IMR-90 (cell line): ENCODE data around the gene SMCO3. TPM values are rescaled to one million over a fixed set of nuclear protein-coding genes. Genes with fewer than 3 reads are reported as not detected.

Experiments
- ATAC-seq: fragments of 200-7000 bp; cut with Tn5 transposase; 2 replicates; pipeline ENCODE4 v1.9.1; 2020; ENCODE audit warnings: low read depth, mild to moderate bottlenecking, moderate library complexity
- BruUV-seq: library from RNA; stranded (reverse); fragments of 400-500 nt; replicated peaks from 2 replicates; lab custom pipeline; 2021; lab: Mats Ljungman, UMichigan
- CTCF ChIA-PET: fragments of 300-600 bp; formaldehyde crosslinking; extraction: SDS; loops from one replicate; lab custom pipeline; 2021; ENCODE audit warnings: antibody characterized with exemption; lab: Yijun Ruan, JAX
- POLR2A ChIA-PET: fragments of 300-600 bp; sonication (Branson Sonifier 250); formaldehyde crosslinking; loops from one replicate; lab custom pipeline; 2022; ENCODE audit warnings: antibody characterized with exemption; ENCODE audit not compliant: unreplicated experiment; lab: Charles Lee
- DNase-seq: peaks from one replicate; pipeline ENCODE4 v3.0.0; 2013
- H2AFZ ChIP-seq: replicated peaks from 2 replicates; pipeline ENCODE3; 2013; ENCODE audit warnings: low read length, mild to moderate bottlenecking; ENCODE audit not compliant: poor library complexity
- H2AK5ac ChIP-seq: 2 replicates; pipeline ENCODE4 v1.6.1; 2013; ENCODE audit warnings: low read depth, low read length, inconsistent platforms
- H2AK9ac ChIP-seq: replicated peaks from 2 replicates; pipeline ENCODE3; 2013; ENCODE audit warnings: mild to moderate bottlenecking, low read depth, low read length, moderate library complexity; ENCODE audit not compliant: poor library complexity
- H2BK120ac ChIP-seq: 2 replicates; pipeline ENCODE4 v1.6.1; 2013; ENCODE audit warnings: low read depth, low read length, inconsistent platforms
- H2BK15ac ChIP-seq: 3 replicates; pipeline ENCODE4 v1.6.1; 2013; ENCODE audit warnings: low read depth, low read length, inconsistent platforms
- H2BK20ac ChIP-seq: 2 replicates; pipeline ENCODE4 v1.6.1; 2013; ENCODE audit warnings: low read depth, mild to moderate bottlenecking, inconsistent platforms, low read length, moderate library complexity
- H2BK5ac ChIP-seq: 2 replicates; pipeline ENCODE4 v1.6.1; 2013; ENCODE audit warnings: mild to moderate bottlenecking, low read depth, low read length, inconsistent platforms; ENCODE audit not compliant: poor library complexity, severe bottlenecking
- H3K14ac ChIP-seq: replicated peaks from 2 replicates; pipeline ENCODE4 v1.6.1; 2013; ENCODE audit warnings: low read depth, low read length, inconsistent platforms
- H3K18ac ChIP-seq: 2 replicates; pipeline ENCODE4 v1.6.1; 2013; ENCODE audit warnings: low read depth, low read length, control low read depth
- H3K23ac ChIP-seq: 2 replicates; pipeline ENCODE4 v1.6.1; 2013; ENCODE audit warnings: low read depth, low read length, inconsistent platforms
- H3K27ac ChIP-seq: 2 replicates; pipeline ENCODE4 v1.5.1; 2013; ENCODE audit warnings: mild to moderate bottlenecking, control low read depth, low read length; ENCODE audit not compliant: insufficient read depth
- H3K27me3 ChIP-seq: 2 replicates; pipeline ENCODE4 v1.6.1; 2013; ENCODE audit warnings: low read length; ENCODE audit not compliant: control insufficient read depth, insufficient read depth
- H3K36me3 ChIP-seq: 2 replicates; pipeline ENCODE4 v1.6.1; 2013; ENCODE audit warnings: low read length, mixed read lengths; ENCODE audit not compliant: control insufficient read depth, insufficient read depth
- H3K4ac ChIP-seq: 2 replicates; pipeline ENCODE4 v1.6.1; 2013; ENCODE audit warnings: low read depth, low read length, inconsistent platforms
- H3K4me1 ChIP-seq: 2 replicates; pipeline ENCODE4 v1.6.1; 2013; ENCODE audit warnings: low read length, mixed read lengths; ENCODE audit not compliant: control insufficient read depth, insufficient read depth
- H3K4me2 ChIP-seq: 2 replicates; pipeline ENCODE4 v1.6.1; 2013; ENCODE audit warnings: low read depth, mild to moderate bottlenecking, control low read depth, low read length, moderate library complexity
- H3K4me3 ChIP-seq: 2 replicates; pipeline ENCODE4 v1.5.1; 2013; ENCODE audit warnings: low read depth, mild to moderate bottlenecking, control low read depth, low read length, moderate library complexity; ENCODE audit not compliant: insufficient read depth
- H3K56ac ChIP-seq: 2 replicates; pipeline ENCODE4 v1.6.1; 2013; ENCODE audit warnings: low read length, inconsistent platforms; ENCODE audit not compliant: insufficient read depth; ENCODE audit errors: extremely low read depth
- H3K79me1 ChIP-seq, 2 experiments: 2 replicates each; pipeline ENCODE4 v1.6.1; 2013; ENCODE audit warnings: low read length in 2 of 2, inconsistent platforms in 1 of 2, low read depth in 1 of 2
- H3K9ac ChIP-seq: 2 replicates; pipeline ENCODE4 v1.6.1; 2013; ENCODE audit warnings: low read depth, low read length, control low read depth
- H3K9me1 ChIP-seq: 2 replicates; pipeline ENCODE4 v1.6.1; 2013; ENCODE audit warnings: low read length, inconsistent platforms; ENCODE audit not compliant: insufficient read depth
- H3K9me3 ChIP-seq: 2 replicates; pipeline ENCODE4 v1.6.1; 2013; ENCODE audit warnings: low read length; ENCODE audit not compliant: control insufficient read depth, insufficient read depth
- H4K20me1 ChIP-seq: 2 replicates; pipeline ENCODE4 v1.6.1; 2013; ENCODE audit warnings: low read length, inconsistent platforms; ENCODE audit not compliant: insufficient read depth
- H4K5ac ChIP-seq: 2 replicates; pipeline ENCODE4 v1.6.1; 2013; ENCODE audit warnings: mild to moderate bottlenecking, low read depth, low read length, control low read depth
- H4K8ac ChIP-seq, 2 experiments: 2 replicates each; pipeline ENCODE4 v1.6.1; 2013; ENCODE audit warnings: low read depth in 2 of 2, low read length in 2 of 2, control low read depth in 1 of 2, inconsistent platforms in 1 of 2
- H4K91ac ChIP-seq: 2 replicates; pipeline ENCODE4 v1.6.1; 2013; ENCODE audit warnings: low read depth, low read length, inconsistent platforms; ENCODE audit not compliant: insufficient read depth
- BHLHE40 ChIP-seq: fragments of 150-350 bp; IDR thresholded peaks from 2 replicates; pipeline ENCODE4 v1.6.1; 2016; ENCODE audit warnings: mild to moderate bottlenecking, low read depth, low read length
- CHD1 ChIP-seq: IDR thresholded peaks from 2 replicates; pipeline ENCODE4 v1.6.1; 2012; ENCODE audit warnings: low read depth, low read length, improper control_type of control experiment
- ELK1 ChIP-seq: fragments of 150-350 bp; IDR thresholded peaks from 2 replicates; pipeline ENCODE4 v1.6.1; 2016; ENCODE audit warnings: low read depth, mild to moderate bottlenecking, low read length, moderate library complexity, borderline replicate concordance
- FOS ChIP-seq: fragments of 150-350 bp; IDR thresholded peaks from 2 replicates; pipeline ENCODE4 v1.6.1; 2016; ENCODE audit warnings: low read depth, low read length
- MAFK ChIP-seq: IDR thresholded peaks from 2 replicates; pipeline ENCODE4 v1.6.1; 2012; ENCODE audit warnings: low read depth, low read length, improper control_type of control experiment
- NFE2L2 ChIP-seq: fragments of 150-350 bp; IDR thresholded peaks from 2 replicates; pipeline ENCODE4 v1.6.1; 2016; ENCODE audit warnings: low read depth, mild to moderate bottlenecking, low read length
- USF2 ChIP-seq: fragments of 150-350 bp; IDR thresholded peaks from 2 replicates; pipeline ENCODE4 v1.6.1; 2017; ENCODE audit warnings: mild to moderate bottlenecking, antibody characterized with exemption, low read length, low read depth
- WGBS, 2 experiments: methylation state at CpG; one replicate each; pipeline versions ENCODE4 v1.1.5 to v1.1.7; 2013; ENCODE audit warnings: missing lambda C conversion rate in 2 of 2; ENCODE audit not compliant: insufficient read length in 1 of 2; ENCODE audit errors: extremely low coverage in 2 of 2; 5-methylcytosine and 5-hydroxymethylcytosine counted together
- dilution Hi-C: fragments of 300-500 bp; cut with HindIII; formaldehyde crosslinking; loops from one replicate; pipeline ENCODE4 v1.14.3; 2018; ENCODE audit warnings: low sequenced_read_pairs; ENCODE audit not compliant: unreplicated experiment
- in situ Hi-C: fragments of 300-500 bp; cut with MboI; formaldehyde crosslinking; loops from 3 replicates; pipeline ENCODE4 v1.14.3; 2019; ENCODE audit warnings: low sequenced_read_pairs, inconsistent platforms, mixed read lengths
- intact Hi-C: fragments of 100-400 bp; cut with micrococcal nuclease; formaldehyde crosslinking; loops from 2 replicates; pipeline ENCODE4 v1.10.0; 2022
- polyA plus RNA-seq, 3 experiments: library from polyadenylated mRNA; depleted of rRNA; stranded (reverse); fragments of >200 nt; gene quantifications; 2 replicates each; pipeline ENCODE4 v1.2.3, GENCODE V29; 2012; ENCODE audit warnings: low replicate concordance in 1 of 3
- total RNA-seq: library from RNA; depleted of rRNA; stranded (reverse); fragments of >200 nt; gene quantifications from 2 replicates; pipeline ENCODE4 v1.2.3, GENCODE V29; 2012
- TF ChIP-seq, protein P1 (sequence below): conservative IDR thresholded peaks from 2 replicates; pipeline ENCODE4 v1.5.1; 2012; ENCODE audit warnings: mild to moderate bottlenecking, low read depth, low read length, improper control_type of control experiment

The SMCO3 gene
- total and polyA plus RNA-seq, 2 of the 4 experiments (the other 2 are of a cell fraction) = under 0.01 to 0.07 TPM

- H4K91ac ChIP-seq = no peak overlapping the region
- H2AK9ac ChIP-seq = no peak overlapping the region
- no peak overlapping the region for H2BK120ac ChIP-seq
- no peaks in the 10 kb centered on the region; the same call in 1 of the 2 replicates for H3K9me1 ChIP-seq
- H3K4me3 ChIP-seq = no peak overlapping the region
- TF ChIP-seq ELK1 (no peak), MAFK (no peak), FOS (no peak), BHLHE40 (no peak), CHD1 (no peak), USF2 (no peak), NFE2L2 (no peak)
- TF ChIP-seq, protein P1, sequence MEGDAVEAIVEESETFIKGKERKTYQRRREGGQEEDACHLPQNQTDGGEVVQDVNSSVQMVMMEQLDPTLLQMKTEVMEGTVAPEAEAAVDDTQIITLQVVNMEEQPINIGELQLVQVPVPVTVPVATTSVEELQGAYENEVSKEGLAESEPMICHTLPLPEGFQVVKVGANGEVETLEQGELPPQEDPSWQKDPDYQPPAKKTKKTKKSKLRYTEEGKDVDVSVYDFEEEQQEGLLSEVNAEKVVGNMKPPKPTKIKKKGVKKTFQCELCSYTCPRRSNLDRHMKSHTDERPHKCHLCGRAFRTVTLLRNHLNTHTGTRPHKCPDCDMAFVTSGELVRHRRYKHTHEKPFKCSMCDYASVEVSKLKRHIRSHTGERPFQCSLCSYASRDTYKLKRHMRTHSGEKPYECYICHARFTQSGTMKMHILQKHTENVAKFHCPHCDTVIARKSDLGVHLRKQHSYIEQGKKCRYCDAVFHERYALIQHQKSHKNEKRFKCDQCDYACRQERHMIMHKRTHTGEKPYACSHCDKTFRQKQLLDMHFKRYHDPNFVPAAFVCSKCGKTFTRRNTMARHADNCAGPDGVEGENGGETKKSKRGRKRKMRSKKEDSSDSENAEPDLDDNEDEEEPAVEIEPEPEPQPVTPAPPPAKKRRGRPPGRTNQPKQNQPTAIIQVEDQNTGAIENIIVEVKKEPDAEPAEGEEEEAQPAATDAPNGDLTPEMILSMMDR = no peak
- CTCF ChIA-PET = no interaction called here
- H3K14ac ChIP-seq = no peak overlapping the region
- H3K27me3 ChIP-seq = no peaks in the 10 kb centered on the region
- no peak overlapping the region for H3K18ac ChIP-seq
- H2BK15ac ChIP-seq = no peak overlapping the region
- no CpG with 5 or more reads among the region's 1 CpG for WGBS, 2 experiments
- H3K9me3 ChIP-seq = no peaks in the 10 kb centered on the region
- no peak overlapping the region for H3K9ac ChIP-seq
- POLR2A ChIA-PET = no interaction called here
- H3K36me3 ChIP-seq = no peaks in the 10 kb centered on the region
- no peak overlapping the region for H3K4me2 ChIP-seq
- no peak overlapping the region for H2AK5ac ChIP-seq
- H3K79me1 ChIP-seq = no peaks in the 10 kb centered on the region
- no peak overlapping the region for H2BK20ac ChIP-seq
- DNase-seq (no peak), ATAC-seq (no peak)
- dilution Hi-C loops (no loop called here), intact Hi-C loops (no loop called here), in situ Hi-C loops (no loop called here)
- H4K8ac ChIP-seq = no peak overlapping the region
- H3K27ac ChIP-seq = no peak overlapping the region
- no peak overlapping the region for H2AFZ ChIP-seq
- no peaks in the 10 kb centered on the region for H4K20me1 ChIP-seq
- no peak overlapping the region for H3K4ac ChIP-seq
- H4K5ac ChIP-seq = no peak overlapping the region
- peaks cover 2% of the 10 kb centered on the region; the same call in 1 of the 2 replicates for H3K4me1 ChIP-seq
- H3K56ac ChIP-seq = no peak overlapping the region
- H3K23ac ChIP-seq = no peak overlapping the region
- H2BK5ac ChIP-seq = no peak overlapping the region
- BruUV-seq = no TSS peak
Observed at GRCh38 chr12:14850929-14851663, 37.1 kb upstream of the SMCO3 start.
